ENCODE data around the gene SYT8. TPM values are rescaled to one million over a fixed set of nuclear protein-coding genes. Genes with fewer than 3 reads are reported as not detected.

The SYT8 gene
- total RNA-seq, 3 donors from 2014 or later (not counting 1 experiment from before 2014, with no cell fraction given) = not detected

DNA sequence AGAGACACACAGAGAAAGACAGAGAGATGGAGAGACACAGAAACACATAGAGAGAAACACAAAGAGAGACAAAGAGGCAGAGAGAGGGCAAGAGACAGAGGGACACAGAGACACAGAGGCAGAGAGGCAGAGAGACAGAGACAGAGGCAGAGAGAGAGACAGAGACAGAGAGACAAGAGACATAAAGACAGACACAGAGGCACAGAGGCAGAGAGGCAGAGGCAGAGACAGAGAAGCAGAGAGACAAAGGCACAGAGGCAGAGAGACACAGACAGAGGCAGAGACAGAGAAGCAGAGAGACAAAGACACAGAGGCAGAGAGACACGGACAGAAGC, 10.3 kb downstream of the SYT8 start:
- Mint-ChIP-seq H3K4me1 (peaks cover 36 to 69% of the 10 kb centered on the region in 2 donors), H3K36me3 (no peaks in the 10 kb centered on the region), H3K27me3 (ENCODE audit: low read depth in 2 of 2) (peaks cover 0 to 4% of the 10 kb centered on the region in 2 donors), H3K27ac (peak overlapping the region; percentile 57 to 79), H3K4me3 (peak overlapping the region; percentile 41), H3K9me3 (no peaks in the 10 kb centered on the region)
- no peaks in the 10 kb centered on the region for H3K36me3 ChIP-seq (ENCODE audit: control insufficient read depth, insufficient read depth, low read length)
- ATAC-seq (no peak), DNase-seq (no peak)
- no peaks in the 10 kb centered on the region for H3K9me3 ChIP-seq (ENCODE audit: control insufficient read depth, insufficient read depth, low read length)
- H3K27me3 ChIP-seq (ENCODE audit: control insufficient read depth, insufficient read depth, low read length) = no peaks in the 10 kb centered on the region
- WGBS (ENCODE audit: insufficient coverage) = 76% methylated on average over 1 of the region's 1 CpG
- H3K4me1 ChIP-seq (ENCODE audit: control insufficient read depth, insufficient read depth, low read length) = peaks cover 96% of the 10 kb centered on the region
- intact Hi-C loops (cut with micrococcal nuclease) = no loop called here
- TF ChIP-seq, protein P1, sequence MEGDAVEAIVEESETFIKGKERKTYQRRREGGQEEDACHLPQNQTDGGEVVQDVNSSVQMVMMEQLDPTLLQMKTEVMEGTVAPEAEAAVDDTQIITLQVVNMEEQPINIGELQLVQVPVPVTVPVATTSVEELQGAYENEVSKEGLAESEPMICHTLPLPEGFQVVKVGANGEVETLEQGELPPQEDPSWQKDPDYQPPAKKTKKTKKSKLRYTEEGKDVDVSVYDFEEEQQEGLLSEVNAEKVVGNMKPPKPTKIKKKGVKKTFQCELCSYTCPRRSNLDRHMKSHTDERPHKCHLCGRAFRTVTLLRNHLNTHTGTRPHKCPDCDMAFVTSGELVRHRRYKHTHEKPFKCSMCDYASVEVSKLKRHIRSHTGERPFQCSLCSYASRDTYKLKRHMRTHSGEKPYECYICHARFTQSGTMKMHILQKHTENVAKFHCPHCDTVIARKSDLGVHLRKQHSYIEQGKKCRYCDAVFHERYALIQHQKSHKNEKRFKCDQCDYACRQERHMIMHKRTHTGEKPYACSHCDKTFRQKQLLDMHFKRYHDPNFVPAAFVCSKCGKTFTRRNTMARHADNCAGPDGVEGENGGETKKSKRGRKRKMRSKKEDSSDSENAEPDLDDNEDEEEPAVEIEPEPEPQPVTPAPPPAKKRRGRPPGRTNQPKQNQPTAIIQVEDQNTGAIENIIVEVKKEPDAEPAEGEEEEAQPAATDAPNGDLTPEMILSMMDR (IDR thresholded peaks at IDR 0.05) = no peak
- no peak overlapping the region for H3K4me3 ChIP-seq (ENCODE audit: low read length)
- peak overlapping the region; percentile 34 for H3K27ac ChIP-seq (ENCODE audit: low read length)

DNA sequence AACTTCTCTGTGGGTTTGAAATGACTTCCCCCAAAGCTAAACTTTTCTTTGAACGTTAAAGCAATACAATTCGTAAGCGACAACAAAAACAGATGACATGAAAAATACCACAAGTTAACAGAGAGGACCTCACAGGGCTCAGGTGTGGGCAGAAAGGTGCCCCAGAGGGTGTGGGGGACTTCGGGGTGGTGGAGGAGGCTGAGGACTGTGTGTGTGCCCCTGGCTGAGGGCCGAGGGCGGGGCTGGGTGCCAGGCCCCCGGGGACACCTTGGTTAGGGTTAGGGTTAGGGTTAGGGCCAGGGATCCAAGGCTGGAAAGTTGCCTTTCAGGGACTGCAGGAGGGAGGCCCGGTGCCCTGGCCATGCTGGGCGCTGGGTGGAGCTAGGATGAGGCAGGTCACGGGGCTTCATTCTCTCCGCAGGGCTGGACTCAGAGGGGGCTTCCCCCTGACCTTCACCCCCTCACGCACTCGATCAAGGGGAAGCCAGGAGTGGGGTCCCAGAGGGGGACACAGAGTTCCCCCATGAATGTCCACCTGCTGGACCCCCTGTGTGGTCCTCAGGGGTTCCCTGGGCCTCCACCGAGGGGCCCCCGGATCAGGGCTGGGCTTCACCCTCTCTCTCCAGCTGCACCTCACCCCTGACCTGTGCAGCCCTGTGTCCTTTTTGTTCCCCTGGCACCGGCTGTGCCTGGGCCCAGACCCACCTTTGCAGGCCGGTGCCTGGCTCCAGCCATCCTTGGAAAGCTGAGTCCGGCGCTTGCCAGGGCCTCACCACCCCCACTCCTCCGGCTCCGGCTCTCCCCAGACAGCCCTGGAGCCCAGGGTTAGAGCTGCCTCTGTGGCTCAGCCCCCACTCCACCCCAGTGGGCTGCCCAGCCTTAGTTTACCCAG, 11.0 kb downstream of the SYT8 start:
- Mint-ChIP-seq H3K27ac (peak overlapping the region; percentile 57 to 79), H3K4me1 (peaks cover 43 to 72% of the 10 kb centered on the region in 2 donors), H3K4me3 (peak overlapping the region; percentile 41), H3K9me3 (no peaks in the 10 kb centered on the region), H3K27me3 (ENCODE audit: low read depth in 2 of 2) (peaks cover 0 to 4% of the 10 kb centered on the region in 2 donors), H3K36me3 (no peaks in the 10 kb centered on the region)
- H3K36me3 ChIP-seq (ENCODE audit: control insufficient read depth, insufficient read depth, low read length) = no peaks in the 10 kb centered on the region
- DNase-seq = peak in 1 of 2 donors; percentile 67
- intact Hi-C loops (cut with micrococcal nuclease) = no loop called here
- H3K27me3 ChIP-seq (ENCODE audit: control insufficient read depth, insufficient read depth, low read length) = no peaks in the 10 kb centered on the region
- H3K4me3 ChIP-seq (ENCODE audit: low read length) = no peak overlapping the region
- H3K4me1 ChIP-seq (ENCODE audit: control insufficient read depth, insufficient read depth, low read length) = peaks cover 97% of the 10 kb centered on the region
- peak overlapping the region; percentile 26 for H3K27ac ChIP-seq (ENCODE audit: low read length)
- no peaks in the 10 kb centered on the region for H3K9me3 ChIP-seq (ENCODE audit: control insufficient read depth, insufficient read depth, low read length)
- WGBS (ENCODE audit: insufficient coverage) = 75% methylated on average over 18 of the region's 21 CpGs
- ATAC-seq = peak in 2 of 3 donors; percentile 30 to 32
- TF ChIP-seq, protein P1 (IDR thresholded peaks at IDR 0.05) = no peak

DNA sequence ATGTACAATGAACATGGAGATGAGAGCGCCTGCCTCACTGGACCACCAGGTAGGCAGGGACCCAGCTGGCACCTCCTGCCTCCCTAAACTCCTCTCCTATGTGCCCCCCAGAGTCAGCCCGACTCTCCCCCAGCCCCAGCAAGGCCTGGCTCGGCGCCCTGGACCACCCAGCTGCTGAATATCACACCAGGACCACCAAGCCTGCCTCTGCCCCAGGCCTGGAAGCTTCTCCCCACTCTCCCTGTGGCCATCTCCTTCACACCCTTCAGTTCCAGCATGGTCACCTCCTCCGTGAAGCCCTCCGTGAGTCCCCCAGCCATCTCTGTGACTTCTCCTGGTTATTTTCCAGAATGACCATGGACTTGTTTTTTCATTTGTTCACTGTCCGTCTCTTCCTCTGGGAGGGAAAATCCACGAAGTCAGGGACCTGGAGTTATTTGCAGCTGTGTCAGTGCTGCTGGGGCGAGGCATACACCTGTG, 11.7 kb downstream of the SYT8 start:
- Histone ChIP-seq H3K9me3 (ENCODE audit: control insufficient read depth, insufficient read depth, low read length) (no peaks in the 10 kb centered on the region), H3K36me3 (ENCODE audit: control insufficient read depth, insufficient read depth, low read length) (no peaks in the 10 kb centered on the region), H3K27me3 (ENCODE audit: control insufficient read depth, insufficient read depth, low read length) (no peaks in the 10 kb centered on the region), H3K27ac (ENCODE audit: low read length) (no peak overlapping the region), H3K4me3 (ENCODE audit: low read length) (no peak overlapping the region), H3K4me1 (ENCODE audit: control insufficient read depth, insufficient read depth, low read length) (peaks cover 97% of the 10 kb centered on the region)
- ATAC-seq (no peak), DNase-seq (no peak)
- H3K4me1 Mint-ChIP-seq = peaks cover 50 to 79% of the 10 kb centered on the region in 2 donors
- H3K27ac Mint-ChIP-seq = peak overlapping the region in 1 of 2 donors; percentile 55
- TF ChIP-seq, protein P1 (IDR thresholded peaks at IDR 0.05) = no peak
- peaks cover 0 to 4% of the 10 kb centered on the region in 2 donors for H3K27me3 Mint-ChIP-seq (ENCODE audit: low read depth in 2 of 2)
- H3K9me3 Mint-ChIP-seq = no peaks in the 10 kb centered on the region
- 98% methylated on average over 9 of the region's 9 CpGs for whole genome bisulfite sequencing (ENCODE audit: insufficient coverage)
- no peaks in the 10 kb centered on the region for H3K36me3 Mint-ChIP-seq
- intact Hi-C loops (cut with micrococcal nuclease) = no loop called here
- no peak overlapping the region for H3K4me3 Mint-ChIP-seq

Measured in natural killer cell (primary cell).